ENCODE measurements around the gene GRID2. TPM values are rescaled to one million over a fixed set of nuclear protein-coding genes. Genes with fewer than 3 reads are reported as not detected.

The GRID2 gene
- total RNA-seq, 1 donor from 2014 or later = not detected

DNA sequence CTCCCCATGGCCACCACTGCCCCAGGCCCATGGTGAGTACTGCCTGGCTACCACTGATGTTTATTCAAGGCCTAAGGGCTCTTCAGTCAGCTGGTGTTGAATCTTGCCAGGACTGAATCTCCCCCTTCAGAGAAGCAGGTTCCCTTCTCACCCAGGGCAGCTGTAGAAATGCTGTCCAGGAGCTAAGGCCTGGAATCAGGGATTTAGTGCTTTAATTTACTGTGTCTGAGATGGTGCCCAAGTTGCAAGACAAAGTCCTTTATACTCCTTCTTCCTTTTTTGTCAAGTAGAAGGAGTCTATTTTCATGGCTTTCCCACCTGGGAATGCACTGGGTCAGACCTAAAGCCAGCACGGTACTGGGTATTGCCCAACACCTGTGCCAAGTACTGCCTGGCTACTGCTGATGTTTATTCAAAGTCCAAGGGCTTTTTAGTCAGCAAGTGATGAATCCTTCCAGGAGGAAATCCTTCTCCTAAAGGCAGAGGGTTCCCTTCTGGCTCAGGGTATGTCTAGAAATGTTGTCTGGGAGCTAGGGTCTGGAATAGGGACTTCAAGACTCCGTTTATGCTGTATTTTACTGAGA is 1407.2 kb downstream of the GRID2 start:
- DNase-seq (ENCODE audit: extremely low read depth, low read depth, low spot score) = no peak

DNA sequence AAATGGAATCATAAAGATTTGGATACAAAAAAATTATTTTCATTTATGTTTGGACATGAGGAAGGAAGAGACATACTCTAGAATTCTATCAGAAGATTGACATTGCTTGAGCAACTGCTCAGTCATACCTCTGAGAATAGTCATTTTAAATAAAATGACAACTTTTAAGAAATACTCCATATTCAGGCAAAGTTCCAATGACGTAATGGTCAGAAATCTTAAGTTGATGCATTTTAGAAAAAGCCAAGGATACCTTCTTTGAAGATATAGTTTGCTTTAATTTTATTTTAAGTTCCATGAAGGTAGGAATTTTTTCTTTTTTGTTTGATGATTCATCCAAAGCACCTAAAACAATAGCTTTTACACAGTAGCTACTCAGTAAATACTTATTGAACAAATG is 1414.5 kb downstream of the GRID2 start:
- DNase-seq (ENCODE audit: extremely low read depth, low read depth, low spot score) = no peak

DNA sequence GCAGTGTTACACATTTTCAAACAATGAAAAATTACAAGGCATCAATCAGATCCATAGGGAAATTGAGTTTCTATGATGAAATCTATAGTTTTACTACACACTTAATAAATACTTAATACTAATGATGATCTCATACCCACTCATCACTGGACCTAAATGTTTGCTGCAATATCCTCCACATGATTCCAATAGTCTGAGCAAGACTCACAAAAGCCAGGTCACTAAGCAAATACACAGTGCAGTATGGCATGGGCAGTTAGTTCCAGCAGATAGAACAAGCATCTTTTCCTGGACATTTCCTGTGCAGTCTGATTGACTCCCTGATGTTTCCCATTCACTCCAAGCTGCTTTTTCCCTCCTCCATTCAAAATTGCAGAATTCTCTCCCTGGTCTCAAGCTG is 1415.8 kb downstream of the GRID2 start:
- no peak for DNase-seq (ENCODE audit: extremely low read depth, low read depth, low spot score)

DNA sequence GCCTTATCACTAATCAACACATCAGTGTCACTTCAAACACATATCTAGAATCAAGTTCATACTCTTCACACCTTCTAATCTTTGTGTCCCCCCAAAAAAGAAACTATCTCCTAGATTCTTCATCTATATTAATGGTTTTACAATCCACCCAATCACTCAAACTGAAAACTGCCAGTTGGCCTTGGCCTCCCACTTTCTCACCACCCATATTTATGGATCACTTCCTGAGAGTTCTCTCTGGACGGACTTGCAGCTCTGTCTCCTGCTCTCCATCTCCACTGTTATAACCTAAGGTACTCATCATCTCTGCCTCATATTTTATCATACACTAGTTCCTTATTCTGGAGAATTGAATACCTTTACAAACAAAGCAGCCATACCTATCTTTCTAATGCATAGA is 1418.7 kb downstream of the GRID2 start:
- no peak for DNase-seq (ENCODE audit: extremely low read depth, low read depth, low spot score)

DNA sequence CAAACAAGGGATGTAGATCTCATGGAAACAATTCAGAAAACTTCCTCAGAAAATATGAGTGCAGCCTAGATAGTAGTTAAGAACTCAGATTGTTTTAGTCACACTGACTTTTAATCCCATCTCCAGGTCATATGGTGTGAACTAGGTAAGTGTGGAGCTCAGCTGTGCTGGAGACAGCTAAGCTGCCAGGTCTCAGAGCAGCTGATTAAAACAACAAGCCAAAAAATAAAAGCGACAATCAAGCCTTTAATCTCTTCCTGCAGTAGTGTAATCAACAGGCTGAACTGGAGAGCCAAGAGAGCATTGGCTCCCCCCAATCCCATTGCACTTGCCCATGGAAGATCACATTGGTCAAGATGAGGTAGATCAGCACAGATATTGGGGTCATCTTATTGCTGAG is 1426.5 kb downstream of the GRID2 start:
- DNase-seq (ENCODE audit: extremely low read depth, low read depth, low spot score) = no peak

DNA sequence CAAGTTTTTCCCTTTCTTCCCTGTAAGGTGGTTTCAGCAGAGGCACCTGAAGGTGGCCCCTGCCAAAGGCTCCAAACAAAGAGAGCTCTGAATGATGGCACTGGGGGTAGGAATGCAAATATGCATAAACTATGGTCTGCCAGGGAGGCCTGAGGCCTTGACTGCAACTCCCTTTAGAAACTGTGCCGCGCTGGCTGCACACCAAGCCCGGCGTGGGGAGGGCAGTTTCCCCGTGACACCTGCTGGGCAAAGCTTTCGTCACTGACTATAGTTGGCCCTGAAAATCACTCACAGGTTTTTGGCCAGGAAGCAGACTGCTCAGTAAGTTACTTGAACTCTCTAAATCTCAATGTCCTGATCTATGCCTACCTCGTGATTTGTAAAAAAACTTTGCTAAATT is 1427.0 kb downstream of the GRID2 start:
- no peak for DNase-seq (ENCODE audit: extremely low read depth, low read depth, low spot score)

DNA sequence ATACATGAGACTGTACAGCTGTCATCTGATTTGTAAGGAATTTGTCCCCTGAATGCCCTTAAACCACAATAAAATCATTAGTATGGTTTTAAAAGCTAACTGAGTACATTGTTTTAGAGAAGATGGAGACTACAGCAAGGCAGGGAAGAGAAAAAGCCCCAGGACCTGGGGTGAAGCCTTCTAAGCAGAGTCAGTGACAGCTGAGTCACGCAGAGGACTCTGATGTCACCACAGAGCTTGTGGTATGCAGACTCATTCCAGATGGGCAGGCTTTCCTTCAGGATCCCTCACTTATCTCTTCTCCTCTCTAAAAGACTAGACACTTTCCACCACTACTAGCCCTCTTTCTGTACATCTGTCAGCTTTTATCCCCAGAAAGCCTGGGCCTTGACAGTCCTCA is 1427.7 kb downstream of the GRID2 start:
- DNase-seq (ENCODE audit: extremely low read depth, low read depth, low spot score) = no peak

DNA sequence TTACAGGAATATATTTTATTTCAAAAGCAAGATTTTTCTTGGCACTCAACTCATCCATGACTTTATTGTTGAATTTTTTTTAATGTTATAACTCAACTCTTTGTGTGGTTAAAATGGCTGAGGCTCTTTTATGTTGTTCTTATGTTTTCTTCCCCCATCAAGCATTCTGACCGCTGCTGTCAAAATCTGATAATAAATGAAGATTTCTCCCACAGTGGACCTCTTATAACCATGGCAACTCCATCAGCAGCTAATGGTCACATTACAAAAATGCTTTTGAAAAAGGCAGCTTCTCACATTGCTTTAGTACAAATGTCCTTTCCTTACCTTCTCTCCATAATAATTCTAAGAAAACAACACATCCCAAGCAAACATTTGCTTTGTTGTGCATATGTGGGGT is 1428.7 kb downstream of the GRID2 start:
- DNase-seq (ENCODE audit: extremely low read depth, low read depth, low spot score) = no peak

DNA sequence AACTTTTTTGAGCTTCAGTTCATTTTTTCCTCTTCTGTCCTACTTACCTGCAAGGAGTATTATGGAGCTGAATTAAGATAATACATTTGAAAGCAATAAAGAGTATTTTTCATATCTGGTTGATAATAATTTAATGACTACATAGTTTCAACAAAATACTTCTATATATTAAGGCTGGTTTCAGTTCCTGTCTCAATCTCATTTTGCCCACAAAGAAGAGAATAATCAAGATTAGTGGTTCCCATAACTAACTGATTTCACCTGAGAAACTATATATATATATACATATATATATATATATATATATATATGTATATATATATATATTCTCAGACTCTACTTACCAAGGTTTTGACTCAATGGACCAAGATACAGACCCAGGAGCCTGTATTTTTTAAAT is 1437.1 kb downstream of the GRID2 start:
- DNase-seq (ENCODE audit: extremely low read depth, low read depth, low spot score) = no peak

DNA sequence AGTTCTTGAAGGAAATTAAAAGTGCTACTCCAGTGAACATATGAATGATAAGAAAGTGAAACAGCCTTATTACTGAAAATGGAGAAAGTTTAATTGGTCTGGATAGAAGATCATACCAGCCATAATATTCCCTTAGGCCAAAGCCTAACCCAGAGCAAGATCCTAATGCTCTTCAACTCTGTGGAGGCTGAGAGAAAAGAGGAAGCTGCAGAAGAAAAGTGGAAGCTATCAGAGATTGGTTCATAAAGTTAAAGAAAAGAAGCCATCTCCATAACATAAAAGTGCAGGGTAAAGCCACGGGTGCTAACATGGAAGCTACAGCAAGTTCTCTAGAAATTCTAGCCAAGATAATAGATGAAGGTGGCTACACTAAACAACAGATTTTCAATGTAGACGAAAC is 1439.3 kb downstream of the GRID2 start:
- DNase-seq (ENCODE audit: extremely low read depth, low read depth, low spot score) = no peak

DNA sequence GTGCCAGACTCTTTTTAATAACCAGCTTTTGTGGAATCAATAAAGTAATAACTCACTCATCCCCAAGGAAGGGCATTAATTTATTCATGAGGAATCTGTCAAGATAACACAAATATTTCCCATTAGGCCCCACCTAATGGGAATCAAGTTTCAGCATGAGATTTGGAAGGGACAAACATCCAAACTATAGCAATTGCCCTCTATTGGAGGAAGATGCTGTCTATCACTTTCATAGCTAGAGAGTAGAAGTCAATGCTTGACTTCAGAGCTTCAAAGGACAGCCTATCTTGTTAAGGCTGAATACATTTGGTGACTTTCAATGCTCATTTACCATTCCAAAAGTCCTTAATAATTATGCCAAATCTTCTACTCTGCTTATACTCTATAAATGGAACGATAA is 1439.9 kb downstream of the GRID2 start:
- no peak for DNase-seq (ENCODE audit: extremely low read depth, low read depth, low spot score)

DNA sequence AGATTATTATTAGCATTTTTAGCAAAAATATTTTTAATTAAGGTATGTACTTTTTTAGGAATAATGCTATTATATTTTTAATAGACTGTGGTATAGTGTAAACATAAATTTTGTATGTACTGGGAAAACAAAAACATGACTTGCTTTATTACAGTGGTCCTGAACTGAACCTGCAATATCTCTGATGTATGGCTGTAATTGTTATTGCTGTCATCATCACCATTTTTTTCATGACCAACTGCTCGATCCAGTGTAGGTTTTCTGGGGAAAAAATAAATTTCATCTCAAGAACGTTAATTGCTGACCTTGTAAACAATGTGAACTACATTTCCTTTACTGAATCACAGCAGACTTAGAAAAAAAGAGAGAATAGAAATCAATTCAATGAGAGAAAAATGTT is 1441.2 kb downstream of the GRID2 start:
- no peak for DNase-seq (ENCODE audit: extremely low read depth, low read depth, low spot score)

DNA sequence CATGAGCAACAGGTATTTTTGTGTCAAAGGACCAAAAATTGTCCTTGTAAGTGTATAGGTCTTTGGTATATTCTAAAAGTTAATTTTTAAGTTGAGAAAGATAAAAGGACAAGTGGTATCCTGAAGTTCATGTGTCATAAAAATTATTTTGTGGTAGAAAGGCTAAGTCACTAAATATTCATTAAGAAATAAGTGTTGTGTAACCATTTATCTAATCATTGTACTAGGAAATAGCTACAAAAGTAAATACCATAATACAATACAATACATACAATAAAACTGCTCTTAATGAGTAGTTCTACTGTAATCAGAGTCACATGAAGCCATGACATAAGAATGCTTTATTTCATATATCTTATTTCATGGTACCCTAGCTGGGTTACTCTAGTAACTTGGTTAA is 1442.3 kb downstream of the GRID2 start:
- DNase-seq (ENCODE audit: extremely low read depth, low read depth, low spot score) = no peak

DNA sequence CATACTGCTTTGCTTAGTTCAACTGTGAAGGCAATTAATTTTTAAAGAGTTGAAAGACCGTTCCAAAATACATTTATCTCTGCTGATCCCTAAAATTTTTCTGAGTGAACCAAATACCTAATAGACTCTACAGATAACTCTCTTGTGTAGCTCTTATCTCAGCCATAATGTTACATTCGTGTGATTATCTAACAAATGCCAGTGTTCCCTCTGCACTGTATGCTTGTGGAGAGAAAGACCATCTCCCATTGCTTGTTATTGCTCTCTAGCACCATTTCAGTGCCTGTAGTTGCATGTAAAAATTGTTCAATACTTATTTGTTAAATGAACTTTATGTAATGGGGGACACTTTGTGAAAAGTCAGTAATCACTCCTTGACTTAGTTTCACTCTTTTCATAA is 1443.5 kb downstream of the GRID2 start:
- no peak for DNase-seq (ENCODE audit: extremely low read depth, low read depth, low spot score)

DNA sequence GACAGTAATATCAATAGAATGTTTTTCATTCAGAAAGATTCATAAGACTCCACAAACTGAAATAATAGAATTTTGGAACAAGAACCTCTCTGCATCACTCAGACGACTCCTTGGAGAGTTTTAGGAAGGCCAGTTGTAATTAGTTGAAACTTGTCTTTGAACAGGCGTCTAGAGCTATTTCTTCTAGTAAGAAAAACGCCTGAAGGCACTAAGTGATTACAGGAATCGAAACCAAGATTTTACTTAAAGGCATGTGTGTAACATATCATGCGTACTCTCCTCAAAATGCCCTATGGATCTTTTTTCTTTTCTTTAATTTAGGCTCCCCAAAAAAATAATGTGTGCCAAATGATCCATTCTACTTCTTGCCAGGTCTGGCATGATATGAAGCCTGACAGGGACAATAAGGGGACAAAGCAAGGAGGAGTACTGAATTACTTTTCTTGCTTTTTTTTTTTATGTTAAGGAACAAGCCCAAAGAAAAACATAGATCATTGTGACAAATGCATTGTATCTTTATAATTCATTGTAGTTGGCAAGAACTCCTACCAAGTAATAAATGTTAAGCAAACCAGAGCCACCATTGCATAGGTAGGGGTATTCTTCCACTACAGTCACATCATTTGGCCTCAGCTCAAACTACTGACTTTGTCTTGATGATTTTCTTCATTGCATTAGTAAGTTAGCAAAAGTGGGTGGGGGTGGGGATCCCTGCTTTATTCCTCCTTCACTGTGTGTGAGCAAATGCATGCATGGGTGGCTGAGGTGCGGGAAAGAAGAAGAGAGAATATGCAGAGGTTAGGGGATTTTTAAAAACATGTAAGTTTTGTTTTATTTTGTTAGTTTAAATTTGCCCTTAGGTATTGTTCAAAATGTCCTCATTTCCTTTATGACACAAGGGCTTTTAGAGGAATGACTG is 1444.9 kb downstream of the GRID2 start:
- DNase-seq (ENCODE audit: extremely low read depth, low read depth, low spot score) = no peak

DNA sequence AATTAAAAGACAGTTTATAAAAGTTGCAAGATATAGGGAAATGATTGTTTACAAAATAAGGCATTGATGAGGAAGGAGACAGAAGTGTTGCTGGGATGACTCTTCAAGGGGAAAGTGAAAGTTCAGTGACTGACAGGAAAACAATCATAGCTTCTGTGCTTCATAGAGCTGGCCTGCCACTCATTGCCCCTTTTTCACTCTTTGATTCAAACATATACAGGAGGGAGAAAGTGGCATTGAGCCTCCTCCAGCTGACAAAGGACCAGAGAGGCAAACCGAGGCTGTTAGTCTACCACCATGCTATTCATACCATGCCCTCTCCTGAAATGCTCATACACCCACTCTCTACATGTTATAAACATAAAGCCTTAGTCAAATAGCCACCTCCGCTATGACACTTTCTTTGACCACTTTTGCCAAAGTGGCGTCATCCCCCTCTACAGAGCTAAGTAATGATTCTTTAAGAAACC is 1445.6 kb downstream of the GRID2 start:
- no peak for DNase-seq (ENCODE audit: extremely low read depth, low read depth, low spot score)

DNA sequence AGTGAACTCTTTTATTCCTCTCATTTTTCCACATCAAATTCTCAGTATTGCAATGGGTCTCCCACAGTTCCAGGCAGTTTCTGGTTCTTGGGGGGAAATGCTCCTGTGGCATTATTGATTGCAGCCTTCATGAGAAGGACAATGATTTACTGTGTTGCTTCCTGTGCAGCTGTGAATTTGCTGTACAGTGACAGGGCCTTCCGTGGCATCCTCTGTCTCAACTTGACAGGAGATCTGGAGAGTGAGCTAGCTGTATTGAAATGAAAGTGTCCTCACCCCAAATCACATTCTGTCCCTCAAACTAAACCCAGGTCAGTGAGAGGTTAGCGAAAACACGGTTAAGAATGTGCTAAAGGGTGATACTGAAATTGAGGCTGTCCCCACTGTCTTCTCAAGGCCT is 1447.6 kb downstream of the GRID2 start:
- no peak for DNase-seq (ENCODE audit: extremely low read depth, low read depth, low spot score)

DNA sequence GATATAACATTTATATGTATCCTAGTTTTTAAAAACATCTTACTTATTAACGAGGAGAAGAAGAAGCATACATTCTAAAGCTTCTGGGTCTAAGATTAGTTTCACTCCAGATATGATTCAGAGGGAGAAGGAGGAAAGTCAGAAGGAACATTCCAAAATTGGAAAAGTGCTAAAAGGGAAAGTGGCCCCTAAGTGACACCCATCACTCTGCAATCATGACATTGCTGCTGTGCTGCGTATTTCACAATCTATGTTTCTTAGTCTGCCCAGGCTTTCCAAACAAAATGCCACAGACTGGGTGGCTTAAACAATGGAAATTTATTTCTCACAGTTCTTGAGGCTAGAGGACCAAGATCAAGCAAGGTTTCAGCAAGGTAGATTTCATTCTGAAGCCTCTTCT is 1452.3 kb downstream of the GRID2 start:
- DNase-seq (ENCODE audit: extremely low read depth, low read depth, low spot score) = no peak

DNA sequence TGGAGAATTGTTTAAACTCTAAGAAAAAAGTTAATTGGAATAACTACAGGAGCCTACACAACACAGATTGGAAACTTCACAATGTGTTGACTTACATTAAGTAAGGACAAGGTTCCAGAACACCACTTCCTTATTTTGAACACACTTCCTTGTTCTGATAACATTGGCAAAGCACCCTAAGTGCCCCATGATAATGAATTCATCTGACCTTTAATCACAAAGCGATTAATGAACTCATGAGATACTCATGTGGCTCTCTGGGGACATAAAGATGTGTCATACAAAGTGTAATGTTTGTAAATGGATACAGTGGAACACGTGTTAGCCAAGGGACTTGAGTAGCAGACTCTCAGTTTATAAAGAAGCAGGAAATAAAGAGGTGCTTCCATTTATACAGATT is 1455.7 kb downstream of the GRID2 start:
- DNase-seq (ENCODE audit: extremely low read depth, low read depth, low spot score) = no peak

DNA sequence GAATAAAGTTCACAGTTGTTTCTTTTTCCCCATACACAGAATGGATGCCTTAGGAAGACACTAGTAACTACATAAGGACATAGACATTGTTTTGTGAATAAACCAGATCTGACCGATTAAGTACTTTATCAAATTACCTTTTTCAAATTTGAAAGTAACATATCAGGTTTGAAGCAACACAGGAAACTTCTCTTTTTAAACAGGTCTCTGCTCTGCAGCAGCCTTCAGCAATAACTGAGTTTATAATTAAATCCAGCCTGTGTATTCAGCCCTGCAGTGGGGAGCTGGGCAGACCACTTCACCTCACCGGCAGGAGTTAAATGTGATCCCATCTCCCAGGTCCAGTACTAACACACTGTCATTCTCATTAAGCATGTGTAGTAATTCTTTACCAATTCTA is 1456.5 kb downstream of the GRID2 start:
- no peak for DNase-seq (ENCODE audit: extremely low read depth, low read depth, low spot score)

DNA sequence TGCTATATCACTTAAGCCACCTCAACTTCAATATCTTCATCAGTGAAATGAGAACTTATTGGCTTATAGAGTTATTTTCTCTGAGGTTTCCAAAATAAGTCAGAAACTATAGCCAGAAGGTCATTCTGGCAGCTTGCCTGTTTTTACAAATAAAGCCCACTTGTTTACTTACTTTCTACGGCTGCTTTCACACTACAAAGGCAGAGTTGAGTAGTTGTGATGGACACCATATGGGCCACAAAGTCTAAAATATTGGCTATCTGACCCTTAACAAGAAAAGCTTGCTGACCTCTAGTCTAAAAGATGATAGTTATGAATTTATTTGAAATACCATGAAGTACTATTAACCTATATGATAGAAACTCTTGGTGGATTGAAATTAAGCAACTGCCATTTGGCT is 1457.5 kb downstream of the GRID2 start:
- no peak for DNase-seq (ENCODE audit: extremely low read depth, low read depth, low spot score)

DNA sequence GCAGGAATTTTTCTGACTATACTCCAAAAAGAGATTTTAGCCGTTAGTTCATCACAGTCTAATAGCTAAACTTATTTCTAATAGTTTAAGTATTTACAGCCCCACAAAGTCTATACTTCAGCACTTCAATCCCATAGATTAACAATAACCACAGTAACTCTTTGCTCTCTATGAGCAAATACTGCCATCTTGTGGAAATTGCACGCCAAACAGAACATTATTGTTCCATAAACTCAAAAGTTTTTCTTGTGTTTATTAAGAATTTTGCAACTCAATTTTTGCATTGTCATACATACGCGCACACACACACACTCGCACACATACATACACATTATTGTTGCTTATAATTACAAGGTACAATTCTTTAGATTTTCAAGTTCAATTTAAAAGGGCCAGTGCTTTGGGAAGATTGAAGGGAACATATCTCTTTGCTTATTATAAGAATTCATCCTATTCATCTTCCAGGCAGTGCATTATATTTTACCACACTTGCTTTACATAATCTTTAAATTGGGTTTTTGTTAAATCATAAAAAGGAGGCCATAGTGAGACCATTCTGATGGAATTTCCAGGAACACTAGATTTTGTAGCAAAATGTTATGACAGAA is 1461.0 kb downstream of the GRID2 start:
- peak; percentile 14 for DNase-seq (ENCODE audit: extremely low read depth, low read depth, low spot score)
